ENCODE results near the gene GPR39. TPM values are rescaled to one million over a fixed set of nuclear protein-coding genes. Genes with fewer than 3 reads are reported as not detected.

The GPR39 gene
- total and polyA plus RNA-seq, 2 donors: 0.09 to 1.0 TPM

GRCh38 chr2:132430895-132431294, 14.3 kb downstream of the GPR39 start:
- Histone ChIP-seq H3K9me3 (ENCODE audit: control insufficient read depth in 2 of 2, insufficient read depth in 1 of 2, low read length in 1 of 2) (no peaks in the 10 kb centered on the region), H3K4me3 (ENCODE audit: low read length in 2 of 2) (no peak overlapping the region), H3K27ac (ENCODE audit: low read depth in 1 of 2, low read length in 1 of 2) (no peak overlapping the region), H3K4me1 (ENCODE audit: control insufficient read depth in 2 of 2, insufficient read depth in 2 of 2, low read length in 2 of 2) (no peaks in the 10 kb centered on the region), H3K36me3 (ENCODE audit: control insufficient read depth in 2 of 2, insufficient read depth in 2 of 2, low read length in 1 of 2) (no peaks in the 10 kb centered on the region), H3K27me3 (ENCODE audit: control insufficient read depth in 2 of 2, insufficient read depth in 1 of 2, low read length in 1 of 2) (no peaks in the 10 kb centered on the region)
- DNase-seq (ENCODE audit: low read depth in 6 of 9, low spot score in 9 of 9): no peak

DNA sequence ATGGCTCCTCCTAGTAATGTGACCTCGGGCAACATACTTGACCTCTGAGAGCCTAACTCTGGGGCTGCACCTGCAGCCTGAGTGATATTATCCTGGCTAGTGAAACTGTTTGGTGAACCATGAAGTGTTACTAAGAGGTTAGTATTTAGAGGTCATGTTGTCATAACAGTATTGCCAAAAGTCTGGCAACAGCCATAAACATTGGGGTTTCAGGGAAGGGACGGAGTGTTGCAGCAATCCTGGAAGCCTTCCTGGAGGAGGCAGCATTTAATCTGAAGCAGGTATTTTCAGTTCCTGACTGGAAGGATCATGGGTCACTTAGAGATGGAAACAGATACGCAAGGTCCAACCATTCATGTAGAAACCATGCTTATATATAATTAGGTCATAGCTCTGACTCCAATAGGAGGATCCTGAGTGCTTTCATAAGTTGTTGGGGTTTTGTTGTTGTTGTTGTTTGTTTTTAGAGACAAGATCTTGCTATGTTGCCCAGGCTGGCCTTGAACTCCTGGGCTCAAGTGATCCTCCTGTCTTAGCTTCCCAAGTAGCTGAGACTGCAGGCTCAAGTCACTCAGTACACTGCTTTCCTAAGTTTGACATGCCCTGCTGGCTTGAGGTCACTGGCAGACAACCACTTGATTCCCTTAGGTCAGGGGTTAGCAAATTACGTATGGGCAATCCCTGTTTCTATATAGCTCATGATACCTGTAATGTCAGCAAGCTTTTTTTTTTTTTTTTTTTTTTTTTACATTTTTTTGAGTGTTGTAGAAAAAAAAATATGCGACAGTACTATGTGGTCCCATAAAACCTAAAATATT, 21.5 kb downstream of the GPR39 start:
- no peak for DNase-seq (ENCODE audit: low read depth in 6 of 9, low spot score in 9 of 9)
- H3K27me3 ChIP-seq (ENCODE audit: control insufficient read depth in 2 of 2, insufficient read depth in 1 of 2, low read length in 1 of 2): no peaks in the 10 kb centered on the region
- no peaks in the 10 kb centered on the region for H3K4me1 ChIP-seq (ENCODE audit: control insufficient read depth in 2 of 2, insufficient read depth in 2 of 2, low read length in 2 of 2)
- H3K4me3 ChIP-seq (ENCODE audit: low read length in 2 of 2): no peak overlapping the region
- no peaks in the 10 kb centered on the region for H3K36me3 ChIP-seq (ENCODE audit: control insufficient read depth in 2 of 2, insufficient read depth in 2 of 2, low read length in 1 of 2)
- H3K9me3 ChIP-seq (ENCODE audit: control insufficient read depth in 2 of 2, insufficient read depth in 1 of 2, low read length in 1 of 2): no peaks in the 10 kb centered on the region
- 94% methylated on average over 5 of the region's 5 CpGs for WGBS
- H3K27ac ChIP-seq (ENCODE audit: low read depth in 1 of 2, low read length in 1 of 2): no peak overlapping the region

DNA sequence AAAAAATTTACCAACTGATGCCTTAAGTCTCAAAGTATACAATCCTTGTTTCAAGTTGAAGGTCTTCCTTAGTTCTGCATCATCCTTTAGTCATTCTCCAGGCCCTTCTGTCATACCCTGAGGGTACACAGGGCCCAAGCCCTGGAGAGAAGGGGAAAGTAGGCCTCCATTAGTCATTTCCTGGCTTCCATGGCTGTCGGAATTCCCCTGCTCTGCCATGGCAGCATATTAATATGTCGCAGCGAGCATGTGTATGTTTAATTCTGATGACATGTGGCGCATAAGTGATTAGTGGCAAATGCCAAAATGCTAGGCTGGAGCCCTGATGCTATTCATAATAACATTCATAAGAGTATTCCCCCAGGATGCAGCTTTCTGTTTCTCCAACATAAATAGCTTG, 22.1 kb downstream of the GPR39 start:
- Histone ChIP-seq H3K9me3 (ENCODE audit: control insufficient read depth in 2 of 2, insufficient read depth in 1 of 2, low read length in 1 of 2) (no peaks in the 10 kb centered on the region), H3K4me3 (ENCODE audit: low read length in 2 of 2) (no peak overlapping the region), H3K36me3 (ENCODE audit: control insufficient read depth in 2 of 2, insufficient read depth in 2 of 2, low read length in 1 of 2) (no peaks in the 10 kb centered on the region), H3K4me1 (ENCODE audit: control insufficient read depth in 2 of 2, insufficient read depth in 2 of 2, low read length in 2 of 2) (no peaks in the 10 kb centered on the region), H3K27me3 (ENCODE audit: control insufficient read depth in 2 of 2, insufficient read depth in 1 of 2, low read length in 1 of 2) (no peaks in the 10 kb centered on the region), H3K27ac (ENCODE audit: low read depth in 1 of 2, low read length in 1 of 2) (no peak overlapping the region)
- WGBS: 90% methylated on average over 4 of the region's 4 CpGs
- no peak for DNase-seq (ENCODE audit: low read depth in 6 of 9, low spot score in 9 of 9)

GRCh38 chr2:132439703-132440398, 23.2 kb downstream of the GPR39 start:
- Histone ChIP-seq H3K36me3 (ENCODE audit: control insufficient read depth in 2 of 2, insufficient read depth in 2 of 2, low read length in 1 of 2) (no peaks in the 10 kb centered on the region), H3K27ac (ENCODE audit: low read depth in 1 of 2, low read length in 1 of 2) (no peak overlapping the region), H3K9me3 (ENCODE audit: control insufficient read depth in 2 of 2, insufficient read depth in 1 of 2, low read length in 1 of 2) (no peaks in the 10 kb centered on the region), H3K27me3 (ENCODE audit: control insufficient read depth in 2 of 2, insufficient read depth in 1 of 2, low read length in 1 of 2) (no peaks in the 10 kb centered on the region), H3K4me3 (ENCODE audit: low read length in 2 of 2) (no peak overlapping the region), H3K4me1 (ENCODE audit: control insufficient read depth in 2 of 2, insufficient read depth in 2 of 2, low read length in 2 of 2) (no peaks in the 10 kb centered on the region)
- no peak for DNase-seq (ENCODE audit: low read depth in 6 of 9, low spot score in 9 of 9)
- 77% methylated on average over 6 of the region's 6 CpGs for WGBS

GRCh38 chr2:132441051-132441450, 24.4 kb downstream of the GPR39 start:
- no peak overlapping the region for H3K27ac ChIP-seq (ENCODE audit: low read depth in 1 of 2, low read length in 1 of 2)
- WGBS: 94% methylated on average over 1 of the region's 1 CpG
- H3K4me1 ChIP-seq (ENCODE audit: control insufficient read depth in 2 of 2, insufficient read depth in 2 of 2, low read length in 2 of 2): no peaks in the 10 kb centered on the region
- H3K9me3 ChIP-seq (ENCODE audit: control insufficient read depth in 2 of 2, insufficient read depth in 1 of 2, low read length in 1 of 2): no peaks in the 10 kb centered on the region
- H3K4me3 ChIP-seq (ENCODE audit: low read length in 2 of 2): no peak overlapping the region
- no peak for DNase-seq (ENCODE audit: low read depth in 6 of 9, low spot score in 9 of 9)
- H3K36me3 ChIP-seq (ENCODE audit: control insufficient read depth in 2 of 2, insufficient read depth in 2 of 2, low read length in 1 of 2): no peaks in the 10 kb centered on the region
- H3K27me3 ChIP-seq (ENCODE audit: control insufficient read depth in 2 of 2, insufficient read depth in 1 of 2, low read length in 1 of 2): no peaks in the 10 kb centered on the region

GRCh38 chr2:132442278-132442677, 25.7 kb downstream of the GPR39 start:
- Histone ChIP-seq H3K4me1 (ENCODE audit: control insufficient read depth in 2 of 2, insufficient read depth in 2 of 2, low read length in 2 of 2) (no peaks in the 10 kb centered on the region), H3K27ac (ENCODE audit: low read depth in 1 of 2, low read length in 1 of 2) (no peak overlapping the region), H3K27me3 (ENCODE audit: control insufficient read depth in 2 of 2, insufficient read depth in 1 of 2, low read length in 1 of 2) (no peaks in the 10 kb centered on the region), H3K4me3 (ENCODE audit: low read length in 2 of 2) (no peak overlapping the region), H3K36me3 (ENCODE audit: control insufficient read depth in 2 of 2, insufficient read depth in 2 of 2, low read length in 1 of 2) (no peaks in the 10 kb centered on the region), H3K9me3 (ENCODE audit: control insufficient read depth in 2 of 2, insufficient read depth in 1 of 2, low read length in 1 of 2) (no peaks in the 10 kb centered on the region)
- no peak for DNase-seq (ENCODE audit: low read depth in 6 of 9, low spot score in 9 of 9)
- 72% methylated on average over 7 of the region's 7 CpGs for WGBS

DNA sequence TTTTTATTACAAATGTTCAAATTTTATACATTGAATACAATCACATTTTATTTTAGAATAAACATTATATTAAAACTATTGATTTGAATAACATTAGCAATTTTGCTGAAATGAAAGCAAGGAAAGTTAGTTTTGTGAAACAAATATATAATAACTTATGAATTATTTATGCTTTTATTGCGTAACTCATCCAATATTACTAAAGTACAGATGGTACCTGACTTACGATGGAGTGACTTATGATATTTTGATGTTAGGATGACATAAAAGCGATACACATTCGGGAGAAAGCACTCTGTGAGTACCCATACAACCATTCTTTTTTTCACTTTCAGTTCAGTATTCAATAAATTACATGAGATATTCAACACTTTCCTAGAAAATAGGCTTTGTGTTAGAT, 26.5 kb downstream of the GPR39 start:
- H3K9me3 ChIP-seq (ENCODE audit: control insufficient read depth in 2 of 2, insufficient read depth in 1 of 2, low read length in 1 of 2): no peaks in the 10 kb centered on the region
- H3K4me3 ChIP-seq (ENCODE audit: low read length in 2 of 2): no peak overlapping the region
- no peaks in the 10 kb centered on the region for H3K36me3 ChIP-seq (ENCODE audit: control insufficient read depth in 2 of 2, insufficient read depth in 2 of 2, low read length in 1 of 2)
- H3K27ac ChIP-seq (ENCODE audit: low read depth in 1 of 2, low read length in 1 of 2): no peak overlapping the region
- no peaks in the 10 kb centered on the region for H3K27me3 ChIP-seq (ENCODE audit: control insufficient read depth in 2 of 2, insufficient read depth in 1 of 2, low read length in 1 of 2)
- no peak for DNase-seq (ENCODE audit: low read depth in 6 of 9, low spot score in 9 of 9)
- WGBS: 82% methylated on average over 4 of the region's 4 CpGs
- H3K4me1 ChIP-seq (ENCODE audit: control insufficient read depth in 2 of 2, insufficient read depth in 2 of 2, low read length in 2 of 2): no peaks in the 10 kb centered on the region

DNA sequence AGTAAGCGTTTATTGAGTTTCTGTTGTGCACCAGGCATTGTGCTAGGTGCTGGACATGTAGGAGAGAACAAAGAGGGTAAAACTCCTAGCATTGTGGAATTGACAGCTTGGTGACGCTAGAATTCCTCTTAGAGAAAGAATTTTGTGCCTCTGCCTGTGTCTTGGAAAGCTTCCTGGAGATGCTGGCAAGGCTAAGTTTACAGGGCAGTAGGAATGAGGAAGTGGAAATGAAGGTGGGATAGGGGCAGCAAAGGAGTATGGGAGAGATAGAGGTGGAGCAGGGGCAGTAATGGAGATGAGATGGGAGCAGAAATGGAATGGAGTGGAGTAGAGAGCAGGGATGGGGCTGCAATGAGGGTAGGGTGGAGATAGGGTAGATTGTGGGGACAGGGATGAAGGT, 29.8 kb downstream of the GPR39 start:
- no peak for DNase-seq (ENCODE audit: low read depth in 6 of 9, low spot score in 9 of 9)

GRCh38 chr2:132448331-132448730, 31.7 kb downstream of the GPR39 start:
- H3K27ac ChIP-seq (ENCODE audit: low read depth in 1 of 2, low read length in 1 of 2): no peak overlapping the region
- no peaks in the 10 kb centered on the region for H3K9me3 ChIP-seq (ENCODE audit: control insufficient read depth in 2 of 2, insufficient read depth in 1 of 2, low read length in 1 of 2)
- no peak overlapping the region for H3K4me3 ChIP-seq (ENCODE audit: low read length in 2 of 2)
- 29% methylated on average over 6 of the region's 6 CpGs for WGBS
- H3K36me3 ChIP-seq (ENCODE audit: control insufficient read depth in 2 of 2, insufficient read depth in 2 of 2, low read length in 1 of 2): no peaks in the 10 kb centered on the region
- H3K27me3 ChIP-seq (ENCODE audit: control insufficient read depth in 2 of 2, insufficient read depth in 1 of 2, low read length in 1 of 2): no peaks in the 10 kb centered on the region
- no peaks in the 10 kb centered on the region for H3K4me1 ChIP-seq (ENCODE audit: control insufficient read depth in 2 of 2, insufficient read depth in 2 of 2, low read length in 2 of 2)
- no peak for DNase-seq (ENCODE audit: low read depth in 6 of 9, low spot score in 9 of 9)

More for the DNA sequence above, 29.8 kb downstream of the GPR39 start:
- Histone ChIP-seq H3K4me1 (ENCODE audit: control insufficient read depth in 2 of 2, insufficient read depth in 2 of 2, low read length in 2 of 2) (no peaks in the 10 kb centered on the region), H3K9me3 (ENCODE audit: control insufficient read depth in 2 of 2, insufficient read depth in 1 of 2, low read length in 1 of 2) (no peaks in the 10 kb centered on the region), H3K27me3 (ENCODE audit: control insufficient read depth in 2 of 2, insufficient read depth in 1 of 2, low read length in 1 of 2) (no peaks in the 10 kb centered on the region), H3K27ac (ENCODE audit: low read depth in 1 of 2, low read length in 1 of 2) (no peak overlapping the region), H3K36me3 (ENCODE audit: control insufficient read depth in 2 of 2, insufficient read depth in 2 of 2, low read length in 1 of 2) (no peaks in the 10 kb centered on the region), H3K4me3 (ENCODE audit: low read length in 2 of 2) (no peak overlapping the region)
- WGBS: 91% methylated on average over 2 of the region's 2 CpGs

All from thymus (tissue), 11 donors.